GM18868 (cell line): Measurements from ENCODE around the gene SPAG6.
A peak's percentile ranks its signal among the peaks of the same experiment; 100 is the strongest.
"Not testable (repeated sequence)": the region's sequence is repeated elsewhere in the genome, so short reads cannot be mapped to it uniquely, and the experiment has no call there.

ENCODE experiments used
- ATAC-seq: cut with Tn5 transposase; IDR thresholded peaks from one replicate; pipeline ENCODE4 v1.9.1; 2021; ENCODE audit warnings: mild to moderate bottlenecking, moderate library complexity; ENCODE audit not compliant: unreplicated experiment

The SPAG6 gene

DNA sequence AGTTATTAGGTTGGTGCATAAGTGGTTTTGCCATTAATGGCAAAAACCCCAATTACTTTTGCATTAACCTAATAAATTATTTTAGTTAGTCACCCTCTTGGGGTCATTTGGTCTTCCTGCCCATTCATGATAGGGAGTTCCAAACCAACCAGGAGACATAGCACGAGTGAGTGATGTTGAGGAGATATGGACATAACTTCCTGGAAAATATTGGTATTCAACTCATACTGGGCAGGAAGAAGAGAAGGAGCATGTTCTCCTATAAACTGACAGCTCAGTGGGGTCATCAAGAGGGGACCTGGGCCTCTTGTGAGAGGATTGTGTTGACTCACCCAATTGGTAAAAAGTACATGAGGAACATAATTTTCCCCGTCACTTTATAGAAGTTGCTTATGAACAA lies 23.7 kb downstream of the SPAG6 start:
- no peak for ATAC-seq

DNA sequence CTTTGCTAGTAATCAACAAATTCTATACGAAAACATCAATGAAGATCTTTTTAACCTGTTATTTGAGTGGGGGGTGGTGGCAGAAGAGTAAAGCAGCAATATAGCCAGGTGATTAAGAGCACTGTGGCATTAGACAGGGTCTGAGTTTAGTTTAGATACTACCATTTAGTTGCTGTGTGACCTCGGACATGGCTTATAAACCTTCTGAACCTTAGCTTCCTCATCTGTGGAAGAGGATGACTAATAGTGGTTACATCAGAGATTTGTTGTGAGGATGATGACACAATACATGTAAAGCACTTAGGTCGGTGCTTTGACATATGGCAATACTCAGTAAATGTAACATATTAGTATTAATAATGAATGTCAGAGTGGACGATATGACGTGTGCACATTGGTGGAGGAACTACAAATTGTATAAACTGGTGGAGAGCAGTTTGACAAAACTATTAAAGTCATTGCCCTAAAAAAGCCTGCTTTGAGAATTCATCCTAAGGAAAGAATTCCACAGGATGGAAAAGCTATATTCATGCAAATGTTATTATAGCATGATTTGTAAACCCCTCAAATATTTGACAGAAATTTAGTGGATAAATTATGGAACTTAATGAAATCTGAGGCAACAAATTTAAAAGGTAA lies 24.3 kb downstream of the SPAG6 start:
- peak; percentile 72 for ATAC-seq

GRCh38 chr10:22370320-22370719 lies 25.0 kb downstream of the SPAG6 start:
- ATAC-seq = no peak

- ATAC-seq = no peak
These were observed 27.0 kb downstream of the SPAG6 start for GRCh38 chr10:22372298-22372697.

- ATAC-seq = no peak
These were observed 27.6 kb downstream of the SPAG6 start for GRCh38 chr10:22372917-22373316.

DNA sequence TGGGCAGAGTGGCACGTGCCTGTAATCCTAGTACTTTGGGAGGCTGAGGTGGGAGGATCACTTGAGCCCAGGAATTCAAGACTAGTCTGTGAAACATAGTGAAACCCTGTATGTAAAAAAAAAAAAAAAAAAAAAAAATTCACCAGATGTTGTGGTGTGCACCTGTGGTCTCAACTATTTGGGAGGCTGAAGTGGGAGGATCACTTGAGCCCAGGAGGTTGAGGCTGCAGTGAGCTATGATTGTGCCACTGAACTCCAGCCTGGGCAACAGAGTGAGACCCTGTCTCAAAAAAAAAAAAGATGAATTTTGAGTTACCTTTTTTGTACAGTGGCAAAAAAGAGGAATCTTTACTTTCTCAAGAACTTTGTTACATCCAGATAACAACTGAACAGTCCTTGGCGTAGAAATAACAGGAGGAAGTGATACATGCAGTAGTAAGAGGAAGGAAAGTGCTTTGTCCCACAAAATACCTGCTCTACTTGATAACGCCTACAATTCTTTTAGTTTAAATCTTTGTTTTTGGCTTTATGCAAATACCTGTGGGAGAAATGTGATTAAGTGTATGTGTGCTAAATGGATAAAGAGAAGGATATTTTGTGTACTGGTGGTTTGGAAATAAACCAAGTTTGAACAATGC lies 29.3 kb downstream of the SPAG6 start:
- ATAC-seq = no peak

- peak; percentile 82 for ATAC-seq
These were observed 33.8 kb downstream of the SPAG6 start for GRCh38 chr10:22379059-22379458.

DNA sequence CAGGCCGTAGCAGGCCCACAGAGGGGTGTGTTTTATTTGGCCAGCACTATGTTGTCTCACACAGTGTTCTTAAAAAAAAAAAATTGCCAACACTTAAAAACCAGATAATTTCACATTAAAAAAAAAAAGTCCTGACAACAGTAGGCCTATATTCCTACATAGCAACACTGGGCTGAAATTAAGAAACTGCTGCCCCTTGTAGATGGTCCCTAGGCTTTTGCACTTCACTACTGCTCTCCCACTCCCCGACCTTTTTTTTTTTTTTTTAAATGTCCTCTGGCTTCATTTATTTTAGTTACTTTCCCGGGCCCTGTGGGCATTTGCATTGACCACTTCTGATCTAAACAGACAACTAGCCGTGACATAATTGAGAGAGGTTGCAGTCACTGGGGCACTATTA lies 36.0 kb downstream of the SPAG6 start:
- ATAC-seq = no peak

DNA sequence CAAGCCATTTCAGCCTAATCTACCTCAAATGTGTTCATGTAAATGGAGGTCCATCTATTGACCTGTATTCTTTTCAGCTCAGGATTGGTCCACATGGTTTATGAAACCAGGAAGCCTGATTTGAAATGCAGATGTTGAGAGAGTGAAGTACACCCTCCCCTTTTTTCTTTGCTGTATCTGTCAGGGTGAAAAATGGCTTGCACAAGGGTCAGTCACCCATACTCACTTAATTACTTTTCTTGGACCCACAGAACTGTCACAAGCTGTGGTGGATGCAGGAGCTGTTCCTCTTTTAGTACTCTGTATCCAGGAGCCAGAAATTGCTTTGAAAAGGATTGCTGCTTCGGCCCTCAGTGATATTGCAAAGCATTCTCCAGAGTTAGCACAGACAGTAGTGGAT lies 41.2 kb downstream of the SPAG6 start:
- ATAC-seq = no peak

- no peak for ATAC-seq
These were observed 44.7 kb downstream of the SPAG6 start for GRCh38 chr10:22389856-22390589.

DNA sequence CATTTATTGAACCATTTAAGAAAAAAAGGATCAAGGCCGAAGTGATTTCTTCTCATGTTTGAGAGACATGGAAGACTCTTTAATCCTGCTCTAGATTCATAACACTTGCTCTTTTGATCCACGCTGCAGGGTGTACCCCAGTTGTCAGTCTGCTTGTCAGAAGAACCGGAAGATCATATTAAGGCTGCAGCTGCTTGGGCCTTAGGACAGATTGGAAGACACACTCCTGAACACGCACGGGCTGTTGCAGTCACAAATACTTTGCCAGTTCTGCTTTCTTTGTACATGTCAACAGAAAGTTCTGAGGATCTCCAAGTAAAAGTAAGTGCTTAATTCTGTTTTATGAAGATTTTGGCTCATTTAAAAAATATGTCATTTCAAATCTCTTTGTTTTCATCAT lies 46.3 kb downstream of the SPAG6 start:
- no peak for ATAC-seq

DNA sequence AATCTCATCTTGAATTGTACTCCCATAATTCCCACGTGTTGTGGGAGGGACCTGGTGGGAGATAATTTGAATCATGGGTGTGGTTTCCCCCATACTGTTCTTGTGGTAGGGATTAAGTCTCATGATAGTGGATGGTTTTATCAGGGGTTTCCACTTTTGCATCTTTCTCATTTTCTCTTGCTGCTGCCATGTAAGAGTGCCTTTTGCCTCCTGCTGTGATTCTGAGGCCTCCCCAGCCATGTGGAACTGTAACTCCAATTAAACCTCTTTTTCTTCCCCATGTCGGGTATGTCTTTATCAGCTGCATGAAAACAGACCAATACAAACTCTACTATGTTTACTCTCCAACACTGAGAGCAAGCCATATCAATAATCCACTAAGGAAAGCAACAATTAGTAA lies 50.9 kb downstream of the SPAG6 start:
- not testable (repeated sequence) for ATAC-seq

GRCh38 chr10:22406916-22407315 lies 61.6 kb downstream of the SPAG6 start:
- ATAC-seq = not testable (repeated sequence)

- no peak for ATAC-seq
These were observed 65.1 kb downstream of the SPAG6 start for GRCh38 chr10:22410394-22410793.

DNA sequence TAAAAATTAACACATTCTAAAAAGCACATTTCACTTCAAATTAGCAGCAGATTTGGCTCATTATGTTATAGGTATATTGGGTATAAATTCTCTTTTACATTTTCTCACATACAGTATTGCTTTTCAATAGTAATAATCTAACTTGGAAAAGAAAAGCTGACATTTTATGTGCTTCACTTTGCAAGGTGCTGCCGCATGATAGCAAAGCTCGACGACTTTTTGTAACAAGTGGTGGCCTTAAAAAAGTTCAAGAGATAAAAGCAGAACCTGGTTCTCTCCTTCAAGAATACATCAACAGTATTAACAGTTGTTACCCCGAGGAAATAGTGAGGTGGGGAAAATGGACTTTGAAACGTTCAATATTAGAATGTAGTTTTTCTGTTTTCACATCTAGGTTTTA lies 65.5 kb downstream of the SPAG6 start:
- no peak for ATAC-seq

- no peak for ATAC-seq
These were observed 68.8 kb downstream of the SPAG6 start for GRCh38 chr10:22414146-22414545.

- no peak for ATAC-seq
These were observed 69.8 kb downstream of the SPAG6 start for GRCh38 chr10:22415072-22415471.

GRCh38 chr10:22417736-22418268 lies 72.5 kb downstream of the SPAG6 start:
- no peak for ATAC-seq

DNA sequence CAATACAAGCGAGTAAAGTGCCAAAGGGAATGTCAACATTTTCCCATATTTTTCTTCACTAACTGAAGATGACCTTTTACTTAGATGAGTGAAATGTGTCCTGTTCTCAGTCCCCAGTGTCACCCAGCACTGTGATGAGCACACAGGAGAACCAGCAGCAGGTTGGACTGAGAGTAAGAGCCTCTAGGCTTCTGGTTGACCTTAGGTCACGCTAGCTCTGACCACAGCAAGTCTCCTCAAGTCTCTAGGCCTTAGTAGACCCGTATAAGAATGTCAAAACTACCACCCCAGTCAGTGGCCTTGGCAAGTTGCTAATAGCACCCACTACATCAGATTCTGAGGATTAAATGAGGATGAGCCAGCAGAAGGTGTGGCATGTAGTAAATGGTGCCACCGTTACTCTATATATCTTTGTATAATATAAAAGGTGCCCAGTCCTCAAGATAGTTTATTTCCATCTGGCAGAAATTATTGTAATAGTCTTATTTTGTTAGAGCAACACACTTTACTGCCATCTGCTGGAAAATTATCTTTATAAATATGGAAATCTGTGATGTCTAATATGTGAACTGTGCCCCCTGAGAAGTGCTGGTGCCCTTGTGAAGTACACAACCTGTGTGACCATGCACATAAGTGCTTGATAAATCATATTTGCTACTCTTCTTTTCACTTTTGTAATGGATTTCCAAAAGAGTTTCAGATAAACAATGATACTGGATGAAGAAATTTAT lies 75.7 kb downstream of the SPAG6 start:
- ATAC-seq = peak; percentile 56

DNA sequence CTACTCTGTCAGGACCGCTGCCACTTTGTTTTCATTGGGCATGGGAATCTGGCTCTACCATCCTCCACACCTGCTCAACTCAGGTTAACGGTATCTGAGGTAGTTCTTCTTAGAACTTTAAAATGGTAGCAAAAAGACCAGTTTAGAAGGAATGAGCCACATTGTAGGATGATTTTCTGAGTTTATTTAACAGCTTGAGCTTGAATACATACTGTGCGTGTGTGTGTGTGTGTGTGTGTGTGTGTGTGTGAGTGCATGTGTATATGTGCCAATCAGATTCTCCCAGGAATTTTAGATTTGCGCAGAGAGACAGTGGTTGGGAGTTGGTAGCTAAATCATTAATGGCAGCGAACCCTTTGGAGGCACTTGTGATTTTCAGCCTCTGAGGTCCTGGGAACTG lies 81.4 kb downstream of the SPAG6 start:
- no peak for ATAC-seq

DNA sequence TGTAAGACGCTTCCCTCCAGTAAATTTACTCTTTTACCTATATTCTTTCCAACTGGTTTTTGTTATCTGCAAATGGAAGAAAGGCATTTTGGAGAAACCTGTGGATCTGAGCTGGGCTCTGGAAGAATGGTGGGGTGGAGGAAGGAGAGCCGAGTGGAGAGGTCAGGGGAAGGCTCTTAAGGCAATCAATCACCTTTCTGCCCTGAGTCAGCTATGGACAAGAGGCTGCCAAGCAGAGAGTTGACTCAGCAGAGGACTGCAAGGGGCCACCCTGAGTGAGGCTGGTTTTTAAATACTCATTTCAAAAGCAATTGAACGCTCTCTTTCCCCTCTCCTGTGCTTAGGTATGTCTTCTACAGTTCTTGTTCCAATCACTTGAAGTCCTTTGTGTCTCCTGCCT lies 81.8 kb downstream of the SPAG6 start:
- no peak for ATAC-seq
